Head of caudate nucleus (tissue), 42 donors: ENCODE data around the gene ZCWPW1.

Experiments used
- DNase-seq, 42 donors: peaks; one replicate each; pipeline versions ENCODE4 v3.0.0 to v3.0.0-alpha.2; 2020 to 2021; ENCODE audit warnings: mixed read lengths in 7 of 42
- intact Hi-C: fragments of 100-400 bp; cut with DNase I; formaldehyde crosslinking; loops from one replicate; pipeline ENCODE4 v1.15.0; 2022

Gene ZCWPW1

DNA sequence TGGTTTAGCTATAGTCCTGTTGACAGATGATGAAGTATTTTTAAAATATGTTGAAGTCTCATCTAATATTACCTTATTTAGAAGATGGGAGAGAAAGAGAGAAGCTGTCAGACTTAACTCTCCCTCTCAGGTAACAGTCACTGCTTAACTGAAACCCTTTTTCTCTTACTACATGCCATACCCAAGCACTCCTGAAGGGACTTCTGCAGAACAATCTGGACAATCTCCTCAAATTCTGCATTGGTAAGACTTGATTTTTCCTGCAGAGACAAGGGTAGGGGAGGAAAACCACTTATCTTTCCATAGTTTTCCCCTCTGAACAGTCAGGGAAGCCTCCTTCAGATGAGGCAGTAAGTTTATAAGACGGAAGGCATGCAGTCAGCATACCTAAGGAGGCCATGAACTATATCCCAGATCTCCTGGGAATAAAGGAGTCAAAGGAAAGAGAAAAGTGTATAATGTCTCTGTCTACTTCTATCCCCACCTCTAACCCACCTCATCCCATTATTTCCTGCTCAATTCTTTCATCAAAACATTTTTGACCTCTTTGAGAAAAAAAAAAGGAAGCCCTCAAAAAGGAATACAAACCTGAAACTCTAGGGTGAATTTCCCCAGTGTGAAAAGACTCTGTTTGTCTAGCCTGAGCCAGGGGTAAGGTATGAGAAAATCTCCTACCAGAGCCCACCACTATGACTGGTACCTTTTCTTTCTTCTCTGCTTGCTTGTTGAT is 9.4 kb downstream of the ZCWPW1 start:
- DNase-seq = no peak
- intact Hi-C loops = no loop called here

DNA sequence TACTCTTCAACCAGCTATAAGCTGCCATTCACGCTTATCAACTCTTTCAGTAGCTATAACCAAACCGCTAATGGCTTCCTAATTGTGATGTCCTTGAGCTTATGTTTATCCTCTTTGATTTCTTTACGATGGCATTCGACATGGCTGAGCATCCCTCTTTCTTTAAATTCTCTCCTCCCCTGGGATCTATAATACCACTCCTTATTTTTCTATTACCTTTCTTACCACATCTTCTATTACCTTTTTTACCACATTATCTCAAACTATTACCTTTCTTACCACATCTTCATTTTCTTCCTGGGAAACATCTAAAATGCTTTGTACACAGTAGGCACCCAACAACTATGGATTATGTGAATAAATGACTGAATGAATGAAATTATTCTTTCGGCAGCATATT is 13.1 kb downstream of the ZCWPW1 start:
- intact Hi-C loops = no loop called here
- no peak for DNase-seq

DNA sequence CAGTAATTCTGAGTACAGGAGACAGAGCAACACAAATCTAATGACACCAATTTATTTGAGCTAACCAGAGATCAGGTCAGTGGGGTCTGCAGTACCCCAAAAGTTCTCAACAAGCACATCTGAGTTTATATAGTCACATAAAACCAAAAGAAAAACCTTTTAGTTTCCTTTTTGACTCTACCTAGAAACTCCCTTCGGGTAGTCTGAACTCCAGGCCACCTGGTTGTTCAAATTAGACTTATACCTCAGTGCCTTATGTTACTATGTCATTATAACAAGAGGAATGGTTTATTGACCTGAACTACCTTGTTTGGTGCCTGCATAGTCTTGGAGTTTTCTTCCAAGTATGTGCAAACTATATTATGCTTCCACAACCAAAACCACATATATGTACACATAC is 14.6 kb downstream of the ZCWPW1 start:
- no peak for DNase-seq
- intact Hi-C loops = no loop called here

- intact Hi-C loops = no loop called here
- DNase-seq = no peak
Measured at GRCh38 chr7:100413346-100413745, 15.2 kb downstream of the ZCWPW1 start.

DNA sequence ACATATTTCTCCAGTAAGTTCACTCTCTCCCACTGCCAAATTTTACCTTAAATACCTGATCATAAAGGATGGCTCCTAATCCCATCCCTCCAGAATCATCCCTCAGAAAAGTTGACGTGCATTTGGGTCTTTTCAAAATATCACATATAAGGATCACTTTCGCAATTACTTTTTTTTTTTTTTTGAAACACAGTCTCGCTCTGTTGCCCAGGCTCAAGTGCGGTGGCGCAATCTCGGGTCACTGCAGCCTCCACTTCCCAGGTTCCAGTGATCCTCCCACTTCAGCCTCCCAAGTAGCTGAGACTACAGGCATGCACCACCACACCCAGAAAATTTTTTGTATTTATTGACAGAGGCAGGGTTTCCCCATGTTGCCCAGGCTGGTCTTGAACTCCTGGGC is 17.4 kb downstream of the ZCWPW1 start:
- intact Hi-C loops = no loop called here

DNA sequence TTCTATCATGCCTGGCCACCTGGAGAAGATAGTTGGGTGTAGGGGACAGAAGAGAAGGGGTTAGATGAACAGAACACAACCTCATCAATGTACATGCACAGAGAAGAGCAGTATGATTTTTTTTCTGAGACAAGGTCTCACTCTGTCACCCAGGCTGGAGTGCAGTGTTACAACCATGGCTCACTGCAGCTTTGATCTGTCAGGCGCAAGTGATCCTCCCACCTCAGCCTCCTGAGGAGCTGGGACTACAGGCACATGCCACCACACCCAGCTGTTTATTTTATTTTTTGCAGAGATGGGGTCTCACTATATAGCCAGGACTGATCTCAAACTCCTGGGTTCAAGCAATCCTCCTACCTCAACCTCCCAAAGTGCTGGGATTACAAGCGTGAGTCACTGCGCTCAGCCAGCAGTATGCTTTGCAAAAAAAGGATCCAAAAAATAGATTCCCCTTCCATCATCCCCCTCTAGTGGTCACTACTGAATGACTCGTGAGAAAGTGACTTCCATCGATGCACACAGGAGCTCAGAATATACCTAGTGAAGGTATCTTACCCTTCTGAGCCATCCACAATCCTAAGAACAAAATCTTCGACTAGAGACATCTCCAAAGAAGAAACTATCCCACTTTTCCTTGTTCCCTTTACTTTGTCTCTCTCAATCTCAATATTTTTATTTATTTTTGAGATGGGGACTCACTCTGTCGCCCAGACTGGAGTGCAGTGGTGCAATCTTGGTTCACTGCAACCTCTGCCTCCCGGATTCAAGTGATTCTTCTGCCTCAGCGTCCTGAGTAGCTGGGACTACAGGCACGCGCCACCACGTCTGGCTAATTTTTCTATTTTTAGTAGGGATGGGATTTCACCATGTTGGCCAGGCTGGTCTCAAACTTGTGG is 21.0 kb downstream of the ZCWPW1 start:
- intact Hi-C loops = no loop called here
- peak in 1 of 42 donors; percentile 28 for DNase-seq

More for the DNA sequence above, 17.4 kb downstream of the ZCWPW1 start:
- DNase-seq = no peak

- intact Hi-C loops = no loop called here
- no peak for DNase-seq
Measured at GRCh38 chr7:100406767-100407166, 21.7 kb downstream of the ZCWPW1 start.

DNA sequence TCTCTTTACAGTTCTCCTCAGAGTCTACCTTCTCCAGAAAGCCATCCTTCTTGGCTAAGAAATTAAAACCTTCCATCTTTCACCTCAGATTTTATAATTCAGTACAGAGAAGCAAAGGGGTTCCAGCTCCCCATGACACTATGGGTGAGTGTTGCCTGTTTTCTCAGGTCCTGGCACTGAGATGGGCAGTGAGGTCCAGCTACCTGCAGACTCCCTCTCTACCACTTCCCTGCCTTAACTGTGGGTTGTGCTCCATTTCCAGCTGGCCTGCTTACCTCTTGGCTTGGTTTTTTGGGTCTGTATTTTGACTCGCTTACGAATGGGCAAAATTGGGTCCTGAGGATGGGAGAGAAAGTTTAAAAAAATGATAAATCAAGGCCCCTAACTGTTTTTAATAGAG is 26.3 kb downstream of the ZCWPW1 start:
- DNase-seq = no peak
- intact Hi-C loops = no loop called here

- intact Hi-C loops = no loop called here
- DNase-seq = no peak
Measured at GRCh38 chr7:100401811-100402210, 26.7 kb downstream of the ZCWPW1 start.

GRCh38 chr7:100400656-100401055 is 27.8 kb downstream of the ZCWPW1 start:
- DNase-seq = peak in 1 of 42 donors; percentile 12
- intact Hi-C loops = no loop called here

GRCh38 chr7:100400041-100400440 is 28.5 kb downstream of the ZCWPW1 start:
- intact Hi-C loops = no loop called here
- DNase-seq = no peak

- DNase-seq = no peak
- intact Hi-C loops = no loop called here
Measured at GRCh38 chr7:100398239-100398638, 30.3 kb downstream of the ZCWPW1 start.

GRCh38 chr7:100397315-100398081 is 31.0 kb downstream of the ZCWPW1 start:
- DNase-seq = no peak
- intact Hi-C loops = no loop called here

- no peak for DNase-seq
- intact Hi-C loops = no loop called here
Measured at GRCh38 chr7:100396421-100396982, 32.0 kb downstream of the ZCWPW1 start.

GRCh38 chr7:100394077-100394476 is 34.4 kb downstream of the ZCWPW1 start:
- DNase-seq = no peak
- intact Hi-C loops = no loop called here

DNA sequence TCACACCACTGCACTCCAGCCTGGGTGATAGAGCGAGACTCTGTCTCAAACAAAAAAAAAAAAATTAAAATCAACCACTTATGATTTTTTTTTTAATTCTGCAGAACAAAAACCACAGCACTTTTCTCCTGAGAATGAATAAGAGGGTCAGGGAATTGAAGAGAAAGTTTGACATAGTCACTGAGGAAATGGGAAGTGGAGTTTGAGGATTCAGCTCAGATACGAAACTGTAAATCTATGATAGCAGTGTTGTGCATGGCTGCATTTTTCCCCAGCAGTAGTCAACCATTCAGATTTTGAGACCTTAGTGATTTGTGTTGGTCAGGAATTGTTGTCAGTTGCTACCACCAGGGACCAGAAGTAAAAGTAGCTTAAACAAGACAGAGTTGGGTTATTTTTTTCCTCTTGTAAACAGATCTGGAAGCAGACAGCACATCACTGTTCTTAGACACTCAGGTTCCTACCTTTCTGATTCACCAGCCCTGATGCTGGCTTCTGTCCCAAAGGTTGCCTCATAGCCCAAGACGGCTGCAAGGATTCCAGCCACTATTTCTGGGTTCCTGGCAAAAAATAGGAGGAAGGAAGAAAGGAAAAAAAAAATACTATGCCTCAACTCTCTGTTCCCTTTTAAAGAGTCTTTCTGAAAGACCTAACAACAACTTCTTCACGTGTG is 35.1 kb downstream of the ZCWPW1 start:
- intact Hi-C loops = no loop called here
- no peak for DNase-seq

- intact Hi-C loops = no loop called here
Measured at GRCh38 chr7:100390286-100391009, 38.1 kb downstream of the ZCWPW1 start.

DNA sequence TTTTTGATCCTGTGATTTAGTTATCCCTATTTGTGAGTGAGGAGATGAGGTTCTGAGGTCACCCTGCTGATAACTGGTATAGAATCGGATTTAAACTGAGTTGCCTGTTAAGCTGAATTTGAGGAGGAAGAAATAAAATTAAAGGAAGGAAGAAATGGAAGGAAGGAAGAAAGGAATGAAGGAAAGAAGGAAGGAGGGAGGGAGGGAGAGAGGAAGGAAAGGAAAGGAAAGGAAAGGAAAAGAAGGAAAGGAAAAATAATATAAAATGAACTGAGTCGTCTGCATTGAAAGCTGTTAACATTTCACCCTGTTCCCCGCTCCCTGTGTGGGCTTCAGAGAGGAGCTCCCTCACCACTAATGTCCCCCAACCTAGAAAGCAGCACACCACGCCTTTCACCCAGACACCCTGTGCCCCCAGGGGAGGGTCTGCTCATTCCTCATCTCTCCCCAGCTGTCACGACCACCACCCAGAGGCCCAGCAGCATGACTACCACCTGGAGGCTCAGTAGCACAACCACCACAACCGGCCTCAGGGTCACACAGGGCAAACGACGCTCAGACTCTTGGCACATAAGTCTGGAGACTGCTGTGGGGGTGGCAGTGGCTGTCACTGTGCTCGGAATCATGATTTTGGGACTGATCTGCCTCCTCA is 38.9 kb downstream of the ZCWPW1 start:
- DNase-seq = no peak
- intact Hi-C loops = no loop called here

More at GRCh38 chr7:100390286-100391009, 38.1 kb downstream of the ZCWPW1 start:
- no peak for DNase-seq
